ENCODE data around the gene USF3.

The USF3 gene

DNA sequence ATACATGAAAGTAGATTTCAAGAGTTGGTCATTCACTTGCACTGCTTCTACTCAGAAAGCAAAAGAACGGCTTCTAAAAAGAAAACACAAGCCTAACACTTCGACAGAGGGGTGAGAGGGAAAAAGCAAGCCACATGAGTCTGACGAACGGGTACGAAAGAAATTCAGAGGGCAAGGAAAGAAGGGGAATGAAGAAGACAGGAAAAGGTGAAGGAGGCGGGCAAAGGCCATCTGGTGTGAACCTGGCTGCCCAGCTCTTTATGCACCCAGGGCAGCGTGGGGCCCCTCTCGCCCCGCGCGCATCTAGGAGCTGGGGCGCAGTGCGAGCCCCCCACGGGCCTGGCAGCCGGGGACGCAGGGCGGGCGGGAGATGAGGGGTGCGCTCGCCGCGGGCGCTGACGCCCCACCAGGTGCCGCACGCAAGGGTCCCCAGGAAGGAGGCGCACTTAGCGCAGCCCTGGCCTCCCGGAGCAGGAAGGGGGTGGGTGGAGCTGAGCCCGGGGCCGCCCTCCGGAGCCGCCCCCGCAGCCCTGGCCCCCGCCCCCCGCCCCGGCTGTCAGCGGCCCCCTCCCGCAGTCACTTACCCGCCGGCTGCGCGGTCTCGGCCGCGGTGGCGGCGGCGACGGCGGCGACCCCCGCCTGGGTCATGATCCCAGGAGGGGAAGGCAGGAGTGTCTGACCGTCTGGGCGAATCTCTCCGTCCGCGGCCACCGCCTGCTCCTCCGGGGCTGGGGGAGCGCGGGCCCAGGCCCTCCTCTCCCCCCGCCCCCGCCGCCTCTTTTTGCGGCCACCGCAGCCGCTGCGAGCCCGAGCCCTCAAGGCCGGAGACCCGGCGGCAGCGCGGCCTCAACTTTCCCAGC is at the start of gene USF3:
TSS of gene USF3 (minus strand) at position 857 of the 860 bp plus-strand sequence. CDS start 21,764 bp downstream, outside the sequence.
- peak; percentile 65 to 67 for DNase-seq (ENCODE audit: low read depth in 2 of 2)

DNA sequence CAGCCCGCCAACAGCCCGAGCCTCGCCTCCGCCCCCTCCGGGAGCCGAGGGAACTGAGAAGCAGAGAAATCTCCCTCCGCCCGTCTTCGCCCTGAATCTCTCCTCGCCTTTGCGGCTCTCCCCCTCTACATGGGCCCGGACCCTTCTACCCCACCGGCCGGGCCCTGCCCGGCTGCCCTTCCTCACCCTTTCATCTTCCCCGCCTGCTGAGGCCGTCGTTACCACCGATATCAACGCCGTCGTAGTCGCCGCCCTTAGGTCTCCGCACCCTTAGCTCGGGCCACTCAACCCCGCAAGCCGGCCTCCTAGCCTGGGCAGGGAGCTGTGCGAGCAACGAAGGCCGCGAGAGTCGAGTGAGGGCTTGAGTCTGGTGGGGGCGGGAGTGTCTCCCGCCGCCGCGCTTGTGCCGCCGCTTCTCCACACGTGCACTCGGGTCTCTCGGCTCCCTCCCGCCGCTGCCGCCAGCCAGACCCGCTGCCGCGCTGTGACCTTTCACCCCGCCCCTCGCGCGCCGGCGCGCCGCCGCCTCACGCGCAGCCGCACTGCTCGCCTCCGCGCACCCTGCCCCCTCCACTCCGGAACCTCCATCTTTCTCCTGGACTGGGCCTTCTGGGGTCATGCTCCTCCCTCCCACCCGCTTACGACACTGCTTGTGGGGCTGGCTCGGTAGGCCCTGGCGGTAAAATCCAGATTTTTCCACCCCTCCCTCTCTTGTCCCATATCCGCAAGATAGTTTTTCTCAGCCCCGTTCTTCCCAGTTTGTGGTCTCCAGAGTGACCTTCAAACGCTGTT is 49.5 kb upstream of the USF3 start, which contains the start of gene NAA50:
TSS of gene NAA50 (minus strand) at position 494 of the 792 bp plus-strand sequence. CDS start at position 194, 300 bp downstream.
- peak; percentile 89 to 92 for DNase-seq (ENCODE audit: low read depth in 2 of 2)

DNA sequence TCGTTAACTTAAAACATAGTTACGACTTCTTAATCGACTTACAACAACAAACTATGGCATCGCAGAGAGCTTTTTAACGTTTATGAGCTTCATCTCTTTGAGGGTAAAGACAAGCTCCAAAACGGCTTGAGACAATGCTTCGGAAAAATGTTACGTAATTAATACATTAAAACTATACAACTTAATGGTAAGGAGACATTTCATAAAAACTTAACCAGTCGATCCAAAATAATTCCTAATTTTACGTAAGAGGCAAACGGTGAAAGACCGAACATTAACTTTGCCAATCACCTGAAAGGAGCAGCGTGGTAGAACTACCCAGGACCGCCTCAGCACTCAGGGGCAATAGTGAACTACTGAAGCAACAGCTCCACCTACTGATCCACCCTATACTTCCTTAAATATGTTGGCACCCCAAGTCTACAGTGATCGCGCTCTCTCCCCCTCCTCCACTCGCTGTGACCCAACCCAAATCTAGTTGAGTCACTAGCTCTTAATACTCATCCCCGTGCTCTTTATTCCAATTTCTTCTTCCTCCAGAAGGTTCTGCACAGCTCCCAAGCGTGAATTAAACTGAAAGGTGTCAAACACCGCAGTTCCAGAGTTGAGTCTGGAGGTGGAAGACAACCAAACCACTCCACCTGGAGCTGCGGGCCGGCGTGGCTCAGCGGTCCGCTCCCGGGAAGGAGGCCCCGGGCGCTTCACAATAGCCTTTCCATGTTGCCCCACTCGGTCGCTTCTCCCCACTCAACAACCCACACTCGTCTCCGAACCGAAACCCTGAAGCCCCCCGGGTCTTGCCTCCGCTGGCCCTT is 48.7 kb upstream of the USF3 start:
- peak in 1 of 2 donors; percentile 54 for DNase-seq (ENCODE audit: low read depth in 2 of 2)

GRCh38 chr3:113743006-113743630 is 46.7 kb upstream of the USF3 start:
- DNase-seq (ENCODE audit: low read depth in 2 of 2) = no peak

DNA sequence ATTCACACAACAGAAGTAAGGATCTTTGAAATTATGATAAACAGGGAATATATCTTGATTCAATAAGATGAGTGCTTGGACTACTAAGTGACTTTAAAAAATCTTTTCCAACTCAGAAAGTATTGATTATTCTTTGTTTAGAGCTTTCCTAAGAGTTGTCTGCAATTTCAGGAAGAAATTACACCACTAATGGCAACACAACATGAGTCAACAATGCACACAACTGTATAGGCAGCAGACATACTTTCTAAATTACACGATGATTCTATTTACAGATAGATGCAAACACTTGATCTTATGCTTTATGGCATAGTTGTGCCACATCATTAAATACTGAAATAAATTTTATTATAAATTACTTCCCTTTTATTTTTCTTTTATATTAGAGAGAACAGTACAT is 45.2 kb upstream of the USF3 start:
- no peak for DNase-seq (ENCODE audit: low read depth in 2 of 2)

- DNase-seq (ENCODE audit: low read depth in 2 of 2) = no peak
Measured at GRCh38 chr3:113741086-113741485, 44.6 kb upstream of the USF3 start.

GRCh38 chr3:113736548-113737089 is 40.2 kb upstream of the USF3 start:
- DNase-seq (ENCODE audit: low read depth in 2 of 2) = no peak

GRCh38 chr3:113731694-113732093 is 35.3 kb upstream of the USF3 start:
- DNase-seq (ENCODE audit: low read depth in 2 of 2) = no peak

DNA sequence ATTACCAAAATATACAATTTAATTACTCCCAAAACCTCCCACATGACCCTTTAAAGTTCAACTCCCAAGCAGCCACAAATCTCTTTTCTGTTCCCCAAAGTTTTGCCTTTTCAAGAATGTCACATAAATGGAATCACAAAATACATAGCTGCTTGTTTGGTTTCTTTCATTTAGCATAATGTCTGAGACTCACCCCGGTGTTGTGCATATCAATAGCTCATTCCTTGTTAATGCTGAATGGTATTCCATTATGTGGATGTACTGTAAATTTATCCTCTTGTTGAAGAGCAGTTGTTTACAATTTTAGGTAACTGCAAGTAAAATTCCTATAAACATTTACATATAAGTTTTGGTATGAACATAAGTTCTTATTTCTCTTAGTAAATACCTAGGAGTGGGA is 34.1 kb upstream of the USF3 start:
- DNase-seq (ENCODE audit: low read depth in 2 of 2) = no peak

DNA sequence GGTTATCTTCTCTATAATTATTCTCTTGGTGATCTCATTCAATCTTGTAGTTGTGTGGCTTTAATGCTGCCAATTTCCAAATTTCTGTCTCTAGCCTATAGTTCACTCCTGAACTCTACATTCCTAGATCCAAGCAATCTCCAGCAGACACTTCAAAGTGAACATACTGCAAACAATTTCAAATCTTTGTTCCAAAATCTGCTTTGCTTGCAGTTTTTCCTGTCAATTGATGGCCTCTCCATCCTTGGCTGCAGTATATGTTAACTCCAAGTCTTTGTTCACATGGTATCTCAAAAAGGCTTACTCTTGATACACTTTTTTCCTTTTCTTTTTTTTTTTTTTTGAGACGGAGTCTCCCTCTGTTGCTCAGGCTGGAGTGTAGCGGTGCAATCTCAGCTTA is 32.2 kb upstream of the USF3 start:
- no peak for DNase-seq (ENCODE audit: low read depth in 2 of 2)

DNA sequence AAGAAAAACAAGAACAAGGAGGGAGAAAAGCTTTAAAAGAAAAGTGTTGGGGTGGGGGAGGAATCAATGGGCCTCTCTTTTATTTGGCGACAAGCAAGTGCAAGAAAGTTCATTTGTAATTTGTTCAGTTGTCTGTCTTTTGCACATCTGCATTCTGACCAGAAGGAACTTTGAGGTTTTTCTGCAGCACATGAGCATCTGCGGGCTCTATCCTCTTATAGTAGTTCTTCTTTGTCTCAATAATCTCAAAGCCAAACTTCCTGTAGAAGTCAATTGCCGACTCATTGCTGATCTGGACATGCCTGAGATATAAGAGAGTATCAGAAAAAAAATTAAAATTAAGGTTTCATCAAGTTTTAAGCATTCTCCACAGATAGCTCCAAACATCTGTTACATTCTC is 25.2 kb upstream of the USF3 start:
- no peak for DNase-seq (ENCODE audit: low read depth in 2 of 2)

- DNase-seq (ENCODE audit: low read depth in 2 of 2) = no peak
Measured at GRCh38 chr3:113719758-113720157, 23.3 kb upstream of the USF3 start.

DNA sequence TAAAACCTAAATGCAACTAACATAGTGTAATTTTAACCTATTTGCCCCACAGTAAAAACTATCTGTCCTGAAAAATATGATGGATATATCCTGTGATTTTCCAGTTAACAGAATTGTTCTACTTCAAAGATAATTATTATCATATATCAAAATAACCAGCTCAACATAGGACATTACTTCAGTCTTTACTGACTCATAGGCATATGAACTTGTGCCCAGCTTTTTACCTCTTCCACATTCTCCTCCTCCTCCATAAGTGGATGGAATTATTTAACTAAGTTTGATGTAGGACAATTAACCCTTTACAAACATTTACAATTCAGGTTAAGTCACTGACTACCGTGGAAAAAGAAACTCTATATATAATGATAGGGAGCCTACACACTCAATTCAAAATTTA is 22.9 kb upstream of the USF3 start:
- no peak for DNase-seq (ENCODE audit: low read depth in 2 of 2)

DNA sequence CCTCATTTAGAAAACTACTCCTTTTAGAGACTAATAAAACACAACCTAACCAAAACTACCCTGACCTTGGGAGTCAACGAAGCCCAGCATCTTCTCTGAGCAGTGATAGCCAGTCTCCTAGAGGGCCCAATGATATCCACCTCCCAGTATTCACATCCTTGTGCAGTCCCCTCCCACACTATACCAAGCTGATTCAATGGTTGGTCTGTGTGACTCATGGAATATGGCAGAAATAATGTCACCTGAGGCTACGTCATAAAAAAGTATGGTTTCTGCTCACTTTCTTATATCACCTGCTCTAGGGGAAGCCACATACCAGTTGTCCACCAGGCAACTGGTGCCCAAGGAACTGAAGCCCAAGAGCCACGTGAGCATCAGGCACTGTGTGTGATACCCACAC is 21.4 kb upstream of the USF3 start:
- DNase-seq (ENCODE audit: low read depth in 2 of 2) = no peak

DNA sequence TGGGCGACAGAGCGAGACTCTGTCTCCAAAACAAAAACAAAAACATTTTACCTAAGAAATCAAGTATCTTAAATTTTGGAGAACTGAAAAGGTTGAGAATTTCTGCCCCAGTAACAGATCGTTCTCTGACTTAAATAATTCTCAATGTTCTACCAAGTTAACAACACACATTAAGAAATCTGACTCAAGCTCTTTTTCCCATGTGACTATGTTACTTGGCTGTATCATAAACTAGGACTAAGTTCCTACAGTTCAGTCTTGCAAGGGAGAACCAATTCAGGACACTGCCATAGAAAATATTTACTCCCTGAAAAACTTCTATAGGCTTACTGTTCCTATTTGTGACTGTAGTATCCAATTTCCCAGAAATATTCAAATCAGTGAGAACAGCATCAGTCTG is 20.9 kb upstream of the USF3 start:
- DNase-seq (ENCODE audit: low read depth in 2 of 2) = no peak

GRCh38 chr3:113714702-113715101 is 18.3 kb upstream of the USF3 start:
- no peak for DNase-seq (ENCODE audit: low read depth in 2 of 2)

DNA sequence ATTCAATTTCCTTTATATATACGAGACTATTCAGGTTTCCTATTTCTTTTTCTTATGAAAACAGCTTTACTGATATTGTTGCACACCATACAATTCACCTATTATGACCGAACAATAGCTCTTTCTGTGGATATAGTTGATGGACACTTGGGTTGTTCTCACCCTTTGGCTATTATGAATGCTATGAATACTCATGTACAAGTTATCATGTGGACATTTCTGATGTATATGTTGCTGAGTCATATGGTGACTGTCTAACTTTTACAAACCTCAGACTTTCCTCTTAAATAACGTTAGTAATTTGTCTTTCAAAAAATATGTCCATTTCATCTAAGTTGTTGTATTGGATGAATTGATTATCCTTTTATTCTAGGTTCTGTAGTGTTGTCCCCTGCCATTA is 15.7 kb upstream of the USF3 start:
- DNase-seq (ENCODE audit: low read depth in 2 of 2) = no peak

DNA sequence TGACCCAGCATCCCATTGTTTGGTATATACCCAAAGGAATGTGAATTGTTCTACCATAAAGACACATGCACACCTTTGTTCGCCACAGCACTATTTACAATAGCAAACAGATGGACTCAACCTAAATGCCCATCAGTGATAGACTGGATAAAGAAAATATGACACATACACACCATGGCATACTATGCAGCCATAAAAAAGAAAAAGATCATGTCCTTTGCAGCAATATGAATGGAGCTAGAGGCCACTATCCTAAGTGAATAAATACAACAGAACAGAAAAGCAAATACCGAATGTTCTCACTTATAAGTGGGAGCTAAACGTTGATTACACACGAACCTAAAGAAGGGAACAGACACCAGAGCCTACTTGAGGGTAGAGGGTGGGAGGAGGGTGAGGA is 11.4 kb upstream of the USF3 start:
- no peak for DNase-seq (ENCODE audit: low read depth in 2 of 2)

DNA sequence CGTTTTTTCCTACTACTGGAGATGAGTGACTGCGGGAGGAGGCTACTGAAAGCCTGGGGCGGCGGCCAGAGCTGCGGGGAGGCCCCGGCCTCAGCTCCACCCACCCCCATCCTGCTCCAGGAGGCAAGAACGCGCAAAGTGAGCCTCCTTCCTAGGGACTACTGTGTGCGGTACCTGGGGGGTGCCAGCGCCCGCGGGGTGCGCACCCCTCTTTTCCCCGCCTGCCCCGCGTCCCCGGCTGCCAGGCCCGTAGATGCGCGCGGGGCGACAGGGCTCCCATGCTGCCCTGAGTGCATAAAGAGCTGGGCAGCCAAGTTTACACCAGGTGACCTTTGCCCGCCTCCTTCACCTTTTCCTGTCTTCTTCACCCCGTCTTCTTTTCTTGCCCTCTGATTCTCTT is 2.5 kb upstream of the USF3 start:
- no peak for DNase-seq (ENCODE audit: low read depth in 2 of 2)

- no peak for DNase-seq (ENCODE audit: low read depth in 2 of 2)
Measured at GRCh38 chr3:113698213-113698742, 1.8 kb upstream of the USF3 start.

GRCh38 chr3:113697500-113698090 is 1.2 kb upstream of the USF3 start:
- DNase-seq (ENCODE audit: low read depth in 2 of 2) = no peak
